T47D (cell line): ENCODE results near the gene AMELX.

Source experiments
- DNase-seq, 2 experiments: peaks; one replicate each; pipeline versions ENCODE4 v3.0.0 to v3.0.0-alpha.2; 2011 to 2012; ENCODE audit warnings: low read depth in 1 of 2, low spot score in 1 of 2
- JUND ChIP-seq: IDR thresholded peaks from 2 replicates; pipeline ENCODE4 v1.6.1; 2012; ENCODE audit warnings: low read depth
- in situ Hi-C: cut with HindIII; loops from 2 replicates; pipeline ENCODE4 v1.10.0; 2016; ENCODE audit warnings: low sequenced_read_pairs, low pct_unique_long_range_greater_than_20kb

The AMELX gene

GRCh38 chrX:11328134-11328533, 34.9 kb downstream of the AMELX start:
- in situ Hi-C loops, result no loop called here
- DNase-seq, result no peak
- no peak for TF ChIP-seq JUND

GRCh38 chrX:11329021-11329420, 35.8 kb downstream of the AMELX start:
- no peak for DNase-seq
- no peak for TF ChIP-seq JUND
- in situ Hi-C loops, result no loop called here

GRCh38 chrX:11331788-11332187, 38.6 kb downstream of the AMELX start:
- no peak for DNase-seq
- in situ Hi-C loops, result no loop called here
- TF ChIP-seq JUND, result no peak

GRCh38 chrX:11334165-11334564, 41.0 kb downstream of the AMELX start:
- TF ChIP-seq JUND, result no peak
- in situ Hi-C loops, result no loop called here
- no peak for DNase-seq

GRCh38 chrX:11336201-11336600, 43.0 kb downstream of the AMELX start:
- DNase-seq, result no peak
- no peak for TF ChIP-seq JUND
- in situ Hi-C loops, result no loop called here

- no peak for DNase-seq
- no peak for TF ChIP-seq JUND
- in situ Hi-C loops, result no loop called here
Observed at GRCh38 chrX:11337292-11338009, 44.2 kb downstream of the AMELX start.

GRCh38 chrX:11341274-11342201, 48.3 kb downstream of the AMELX start:
- in situ Hi-C loops, result no loop called here
- TF ChIP-seq JUND, result no peak
- no peak for DNase-seq

GRCh38 chrX:11342673-11343072, 49.5 kb downstream of the AMELX start:
- TF ChIP-seq JUND, result no peak

GRCh38 chrX:11346121-11346682, 53.0 kb downstream of the AMELX start:
- no peak for TF ChIP-seq JUND
- in situ Hi-C loops, result no loop called here
- DNase-seq, result no peak

More at GRCh38 chrX:11342673-11343072, 49.5 kb downstream of the AMELX start:
- DNase-seq, result no peak
- in situ Hi-C loops, result no loop called here

- TF ChIP-seq JUND, result no peak
- no peak for DNase-seq
- in situ Hi-C loops, result no loop called here
Observed at GRCh38 chrX:11347300-11347699, 54.1 kb downstream of the AMELX start.

- DNase-seq, result no peak
- no peak for TF ChIP-seq JUND
- in situ Hi-C loops, result no loop called here
Observed at GRCh38 chrX:11349020-11349419, 55.8 kb downstream of the AMELX start.

GRCh38 chrX:11349661-11350337, 56.6 kb downstream of the AMELX start:
- no peak for TF ChIP-seq JUND
- in situ Hi-C loops, result no loop called here
- no peak for DNase-seq
